ENCODE results near the gene MICAL3.

DNA sequence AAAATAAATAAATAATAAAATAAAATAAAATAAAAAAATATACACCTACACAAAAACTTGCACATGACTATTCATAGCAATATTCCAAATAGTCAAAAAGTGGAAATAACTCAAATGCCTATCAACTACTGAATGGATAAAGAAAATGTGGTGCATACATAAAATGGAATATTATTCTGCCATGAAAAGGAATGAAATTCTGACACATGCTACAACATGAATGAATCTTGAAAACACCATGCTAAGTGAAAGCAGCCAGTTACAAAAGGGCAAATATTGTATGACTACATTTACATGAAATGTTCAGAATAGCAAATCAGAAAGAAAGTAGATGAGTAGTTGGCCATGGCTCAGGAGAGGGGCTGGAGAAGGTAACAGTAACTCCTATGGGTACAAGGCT, 46.3 kb downstream of the MICAL3 start:
- TF ChIP-seq, protein P1, sequence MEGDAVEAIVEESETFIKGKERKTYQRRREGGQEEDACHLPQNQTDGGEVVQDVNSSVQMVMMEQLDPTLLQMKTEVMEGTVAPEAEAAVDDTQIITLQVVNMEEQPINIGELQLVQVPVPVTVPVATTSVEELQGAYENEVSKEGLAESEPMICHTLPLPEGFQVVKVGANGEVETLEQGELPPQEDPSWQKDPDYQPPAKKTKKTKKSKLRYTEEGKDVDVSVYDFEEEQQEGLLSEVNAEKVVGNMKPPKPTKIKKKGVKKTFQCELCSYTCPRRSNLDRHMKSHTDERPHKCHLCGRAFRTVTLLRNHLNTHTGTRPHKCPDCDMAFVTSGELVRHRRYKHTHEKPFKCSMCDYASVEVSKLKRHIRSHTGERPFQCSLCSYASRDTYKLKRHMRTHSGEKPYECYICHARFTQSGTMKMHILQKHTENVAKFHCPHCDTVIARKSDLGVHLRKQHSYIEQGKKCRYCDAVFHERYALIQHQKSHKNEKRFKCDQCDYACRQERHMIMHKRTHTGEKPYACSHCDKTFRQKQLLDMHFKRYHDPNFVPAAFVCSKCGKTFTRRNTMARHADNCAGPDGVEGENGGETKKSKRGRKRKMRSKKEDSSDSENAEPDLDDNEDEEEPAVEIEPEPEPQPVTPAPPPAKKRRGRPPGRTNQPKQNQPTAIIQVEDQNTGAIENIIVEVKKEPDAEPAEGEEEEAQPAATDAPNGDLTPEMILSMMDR (IDR thresholded peaks at IDR 0.05 in 2 of 3, conservative IDR thresholded peaks at IDR 0.05 in 1 of 3; ENCODE audit: insufficient read depth in 2 of 3, low read depth in 1 of 3, low read length in 3 of 3) = no peak
- TF ChIP-seq, protein P2, sequence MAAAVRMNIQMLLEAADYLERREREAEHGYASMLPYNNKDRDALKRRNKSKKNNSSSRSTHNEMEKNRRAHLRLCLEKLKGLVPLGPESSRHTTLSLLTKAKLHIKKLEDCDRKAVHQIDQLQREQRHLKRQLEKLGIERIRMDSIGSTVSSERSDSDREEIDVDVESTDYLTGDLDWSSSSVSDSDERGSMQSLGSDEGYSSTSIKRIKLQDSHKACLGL (CRISPR knock-in tag; IDR thresholded peaks at IDR 0.05; ENCODE audit: borderline replicate concordance, poor library complexity, severe bottlenecking) = no peak
- no peak for TF ChIP-seq KHSRP (IDR thresholded peaks at IDR 0.05)
- TF ChIP-seq MAFG (tag; conservative IDR thresholded peaks at IDR 0.05) = no peak
- TF ChIP-seq FOXA1 (IDR thresholded peaks at IDR 0.05; ENCODE audit: borderline replicate concordance) = no peak
- TF ChIP-seq, protein P3, sequence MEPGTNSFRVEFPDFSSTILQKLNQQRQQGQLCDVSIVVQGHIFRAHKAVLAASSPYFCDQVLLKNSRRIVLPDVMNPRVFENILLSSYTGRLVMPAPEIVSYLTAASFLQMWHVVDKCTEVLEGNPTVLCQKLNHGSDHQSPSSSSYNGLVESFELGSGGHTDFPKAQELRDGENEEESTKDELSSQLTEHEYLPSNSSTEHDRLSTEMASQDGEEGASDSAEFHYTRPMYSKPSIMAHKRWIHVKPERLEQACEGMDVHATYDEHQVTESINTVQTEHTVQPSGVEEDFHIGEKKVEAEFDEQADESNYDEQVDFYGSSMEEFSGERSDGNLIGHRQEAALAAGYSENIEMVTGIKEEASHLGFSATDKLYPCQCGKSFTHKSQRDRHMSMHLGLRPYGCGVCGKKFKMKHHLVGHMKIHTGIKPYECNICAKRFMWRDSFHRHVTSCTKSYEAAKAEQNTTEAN (CRISPR knock-in tag; IDR thresholded peaks at IDR 0.05) = no peak
- no peak for TF ChIP-seq NCOA4 (IDR thresholded peaks at IDR 0.05; ENCODE audit: partially characterized antibody)
- no peak for TF ChIP-seq ZNF76 (CRISPR knock-in tag; IDR thresholded peaks at IDR 0.05; ENCODE audit: borderline replicate concordance)
- no peak for TF ChIP-seq CBX2 (IDR thresholded peaks at IDR 0.05; ENCODE audit: insufficient read depth, low read length, poor library complexity, severe bottlenecking)
- TF ChIP-seq SP2 (IDR thresholded peaks at IDR 0.05; ENCODE audit: extremely low read depth, low read depth, low read length, poor library complexity, severe bottlenecking) = no peak
- TF ChIP-seq POLR2AphosphoS5 (IDR thresholded peaks at IDR 0.05; ENCODE audit: control insufficient read depth, insufficient read depth, low read depth, low read length) = no peak
- TF ChIP-seq, protein P4, sequence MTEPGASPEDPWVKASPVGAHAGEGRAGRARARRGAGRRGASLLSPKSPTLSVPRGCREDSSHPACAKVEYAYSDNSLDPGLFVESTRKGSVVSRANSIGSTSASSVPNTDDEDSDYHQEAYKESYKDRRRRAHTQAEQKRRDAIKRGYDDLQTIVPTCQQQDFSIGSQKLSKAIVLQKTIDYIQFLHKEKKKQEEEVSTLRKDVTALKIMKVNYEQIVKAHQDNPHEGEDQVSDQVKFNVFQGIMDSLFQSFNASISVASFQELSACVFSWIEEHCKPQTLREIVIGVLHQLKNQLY (CRISPR knock-in tag; conservative IDR thresholded peaks at IDR 0.05) = no peak
- TF ChIP-seq ZBED1 (IDR thresholded peaks at IDR 0.05) = no peak
- no peak for TF ChIP-seq ZFX (CRISPR knock-in tag; IDR thresholded peaks at IDR 0.05)

Data from K562 (cell line).